Choroid plexus epithelial cell (primary cell): ENCODE data around the gene UPK3A.

Source experiments
- DNase-seq: peaks from one replicate; pipeline ENCODE4 v3.0.0-alpha.2; 2010; ENCODE audit warnings: low read depth
- H3K4me3 ChIP-seq: 2 replicates; pipeline ENCODE4 v1.5.1; 2011; ENCODE audit warnings: low read depth, mild to moderate bottlenecking, control low read depth, low read length, moderate library complexity
- TF ChIP-seq, protein P1 (sequence below): conservative IDR thresholded peaks from 2 replicates; pipeline ENCODE4 v1.5.1; 2011; ENCODE audit warnings: low read depth, mild to moderate bottlenecking, control low read depth, inconsistent platforms, low read length, moderate library complexity

The UPK3A gene

GRCh38 chr22:45312856-45313255, 28.1 kb downstream of the UPK3A start:
- TF ChIP-seq, protein P1, sequence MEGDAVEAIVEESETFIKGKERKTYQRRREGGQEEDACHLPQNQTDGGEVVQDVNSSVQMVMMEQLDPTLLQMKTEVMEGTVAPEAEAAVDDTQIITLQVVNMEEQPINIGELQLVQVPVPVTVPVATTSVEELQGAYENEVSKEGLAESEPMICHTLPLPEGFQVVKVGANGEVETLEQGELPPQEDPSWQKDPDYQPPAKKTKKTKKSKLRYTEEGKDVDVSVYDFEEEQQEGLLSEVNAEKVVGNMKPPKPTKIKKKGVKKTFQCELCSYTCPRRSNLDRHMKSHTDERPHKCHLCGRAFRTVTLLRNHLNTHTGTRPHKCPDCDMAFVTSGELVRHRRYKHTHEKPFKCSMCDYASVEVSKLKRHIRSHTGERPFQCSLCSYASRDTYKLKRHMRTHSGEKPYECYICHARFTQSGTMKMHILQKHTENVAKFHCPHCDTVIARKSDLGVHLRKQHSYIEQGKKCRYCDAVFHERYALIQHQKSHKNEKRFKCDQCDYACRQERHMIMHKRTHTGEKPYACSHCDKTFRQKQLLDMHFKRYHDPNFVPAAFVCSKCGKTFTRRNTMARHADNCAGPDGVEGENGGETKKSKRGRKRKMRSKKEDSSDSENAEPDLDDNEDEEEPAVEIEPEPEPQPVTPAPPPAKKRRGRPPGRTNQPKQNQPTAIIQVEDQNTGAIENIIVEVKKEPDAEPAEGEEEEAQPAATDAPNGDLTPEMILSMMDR: no peak
- DNase-seq: no peak
- H3K4me3 ChIP-seq: no peak overlapping the region

GRCh38 chr22:45314054-45314721, 29.4 kb downstream of the UPK3A start:
- no peak overlapping the region for H3K4me3 ChIP-seq
- TF ChIP-seq, protein P1: no peak
- no peak for DNase-seq

- DNase-seq: no peak
- H3K4me3 ChIP-seq: no peak overlapping the region
- TF ChIP-seq, protein P1: no peak
These were observed 30.0 kb downstream of the UPK3A start for GRCh38 chr22:45314786-45315185.

GRCh38 chr22:45316796-45317526, 32.2 kb downstream of the UPK3A start:
- TF ChIP-seq, protein P1: no peak
- DNase-seq: no peak
- H3K4me3 ChIP-seq: no peak overlapping the region

DNA sequence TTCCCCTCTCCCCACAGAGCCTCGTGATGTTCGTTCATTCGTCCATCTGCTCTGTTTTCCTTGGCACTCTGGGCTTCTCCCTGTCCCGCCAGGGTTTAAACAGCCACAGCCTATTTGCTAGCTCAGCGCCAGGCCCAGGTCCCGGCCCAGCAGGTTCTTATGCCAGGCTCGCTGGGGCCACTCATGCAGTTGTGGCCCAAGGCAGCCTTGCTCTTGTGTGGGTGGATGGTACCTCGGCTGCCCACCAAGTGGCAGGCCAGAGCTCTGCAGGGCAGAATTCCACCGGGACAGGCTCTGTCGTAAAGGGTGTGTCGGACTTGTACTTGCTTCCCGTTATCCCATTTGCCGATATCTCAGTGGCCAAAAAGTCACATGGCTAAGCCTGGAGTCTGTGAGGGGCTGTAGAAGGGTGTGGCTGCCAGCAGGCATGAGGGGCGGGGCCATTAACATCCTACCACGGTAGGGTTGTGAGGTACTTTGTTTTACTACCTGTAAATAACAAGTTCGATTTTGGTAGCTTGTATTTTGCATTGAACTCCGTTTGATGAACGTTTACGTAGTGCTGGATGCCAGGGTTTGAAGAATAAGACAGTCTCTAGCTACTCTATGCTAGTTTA, 32.9 kb downstream of the UPK3A start:
- no peak overlapping the region for H3K4me3 ChIP-seq
- peak; percentile 46 for DNase-seq
- TF ChIP-seq, protein P1: peak; percentile 38

DNA sequence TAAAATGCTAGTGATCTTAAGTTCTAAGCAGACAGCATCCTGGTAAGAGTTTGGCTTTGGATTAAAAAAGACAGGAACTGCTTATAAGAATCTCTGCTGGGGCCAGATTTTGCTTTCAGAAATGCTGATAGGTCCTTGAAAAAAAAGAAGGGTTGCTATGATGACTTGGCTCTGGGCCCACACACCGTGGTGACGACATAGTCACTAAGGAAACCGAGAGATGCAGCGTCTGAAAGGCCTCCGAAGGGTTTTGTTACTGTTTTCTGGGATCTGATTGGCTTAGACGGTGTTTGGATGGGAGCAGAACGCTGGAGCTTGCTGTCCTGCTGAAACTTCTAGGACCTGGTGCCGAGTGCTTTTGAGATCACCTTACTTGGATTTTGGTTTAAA, 33.4 kb downstream of the UPK3A start:
- H3K4me3 ChIP-seq: peak overlapping the region; percentile 29
- TF ChIP-seq, protein P1: no peak
- peak; percentile 98 for DNase-seq
